ENCODE data around the gene KCNQ5.
"Not testable (repeated sequence)": the region's sequence is repeated elsewhere in the genome, so short reads cannot be mapped to it uniquely, and the experiment has no call there.

KCNQ5 gene

DNA sequence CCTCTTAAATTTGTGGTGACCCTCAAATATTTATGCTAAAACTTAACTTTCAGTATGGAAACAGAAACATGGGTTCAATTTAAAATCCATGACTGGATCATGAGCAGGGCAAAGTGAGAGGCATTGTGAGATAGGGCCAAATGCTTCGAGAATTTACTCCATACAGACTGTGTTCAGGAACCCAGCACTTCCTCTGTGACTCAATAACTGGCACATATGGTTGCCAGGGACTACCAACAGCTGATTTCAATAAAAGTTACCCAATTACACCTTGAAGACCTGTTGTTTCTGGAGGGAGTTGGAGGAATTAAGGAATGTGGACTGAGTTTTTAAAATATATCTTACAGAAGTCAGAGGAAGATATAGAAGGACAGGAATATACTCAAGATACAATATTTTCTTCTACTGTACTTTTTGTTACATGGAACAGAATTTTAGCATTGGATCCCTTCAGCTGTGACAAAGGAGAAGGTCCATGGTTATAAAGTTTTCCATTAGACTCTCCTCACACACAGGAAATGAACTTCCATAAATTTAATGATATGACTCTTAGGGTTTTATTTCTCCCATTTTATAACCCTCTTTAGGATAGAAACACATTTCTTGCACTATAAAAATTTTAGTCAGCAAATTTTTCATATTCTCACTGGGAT lies 344.9 kb downstream of the KCNQ5 start:
- peak; percentile 24 for DNase-seq

DNA sequence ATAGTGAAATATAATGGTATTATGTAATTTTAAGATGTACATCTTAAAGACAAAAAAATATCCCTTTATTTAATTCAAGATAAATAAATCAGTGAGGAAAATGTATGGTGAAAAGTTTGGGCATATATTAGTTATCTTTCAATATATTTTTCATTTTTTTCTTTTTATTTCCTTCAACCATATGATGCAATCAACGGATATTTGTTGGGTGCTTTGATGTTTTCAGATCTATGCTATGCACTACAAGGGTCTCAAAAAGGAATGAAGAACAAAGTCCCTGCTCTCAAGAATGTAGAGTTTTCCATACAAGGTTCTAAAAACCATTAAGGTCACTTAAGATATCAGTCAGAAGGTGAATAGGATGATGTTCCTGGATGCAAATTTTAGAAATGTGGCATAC lies 345.5 kb downstream of the KCNQ5 start:
- DNase-seq: no peak

DNA sequence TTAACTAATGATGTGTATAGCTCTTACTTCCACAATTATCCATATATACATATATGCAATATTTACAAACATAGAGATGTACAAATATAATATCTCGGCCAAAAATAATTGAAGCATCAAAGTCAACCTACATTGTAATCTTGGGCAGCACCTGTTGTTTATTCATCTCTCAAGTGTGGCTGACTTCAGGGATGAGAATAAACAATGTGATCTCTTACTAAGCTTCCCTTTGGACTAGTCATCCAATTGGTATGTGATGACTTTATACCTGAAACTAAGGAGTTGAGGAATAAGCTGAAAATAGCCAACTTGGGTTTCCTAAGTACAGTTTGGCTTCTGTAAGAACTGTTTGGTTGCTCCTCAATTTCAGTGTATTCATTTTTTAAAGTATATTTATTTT lies 346.8 kb downstream of the KCNQ5 start:
- DNase-seq: peak; percentile 81

DNA sequence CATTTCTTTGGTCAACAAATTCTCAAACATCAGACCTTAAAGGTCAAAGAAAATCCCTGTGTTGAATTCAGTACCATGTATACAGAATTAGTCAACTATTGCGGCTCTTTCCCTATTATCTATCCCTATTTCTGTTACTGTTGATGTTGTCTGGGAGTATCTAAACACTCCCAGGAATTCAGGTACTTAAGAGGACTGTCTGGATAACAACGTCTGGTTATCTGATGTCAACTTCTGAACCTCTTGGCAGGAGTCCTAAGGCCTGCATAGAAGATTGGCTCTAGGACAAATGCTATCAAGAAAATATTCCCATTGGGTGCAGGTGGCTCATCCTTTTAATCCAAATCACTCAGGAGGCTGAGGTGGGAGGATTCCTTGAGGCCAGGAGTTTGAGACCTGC lies 347.8 kb downstream of the KCNQ5 start:
- DNase-seq: peak; percentile 61

DNA sequence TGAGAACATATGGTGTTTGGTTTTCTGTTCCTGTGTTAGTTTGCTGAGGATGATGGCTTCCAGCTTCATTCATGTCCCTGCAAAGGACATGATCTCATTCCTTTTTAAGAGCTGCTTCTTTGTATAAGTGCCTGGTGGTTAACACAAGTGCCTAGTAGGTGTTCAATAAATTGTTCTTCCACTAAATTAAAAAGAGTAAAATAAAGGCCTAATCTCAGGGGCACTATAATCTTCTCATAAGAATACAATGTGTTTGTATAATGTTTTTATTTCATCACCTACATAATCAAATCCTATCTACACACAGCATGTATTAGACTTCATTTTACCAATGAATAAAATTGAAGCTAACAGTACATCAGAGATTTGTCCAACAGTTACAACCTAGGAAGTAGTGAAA lies 350.7 kb downstream of the KCNQ5 start:
- DNase-seq: no peak

DNA sequence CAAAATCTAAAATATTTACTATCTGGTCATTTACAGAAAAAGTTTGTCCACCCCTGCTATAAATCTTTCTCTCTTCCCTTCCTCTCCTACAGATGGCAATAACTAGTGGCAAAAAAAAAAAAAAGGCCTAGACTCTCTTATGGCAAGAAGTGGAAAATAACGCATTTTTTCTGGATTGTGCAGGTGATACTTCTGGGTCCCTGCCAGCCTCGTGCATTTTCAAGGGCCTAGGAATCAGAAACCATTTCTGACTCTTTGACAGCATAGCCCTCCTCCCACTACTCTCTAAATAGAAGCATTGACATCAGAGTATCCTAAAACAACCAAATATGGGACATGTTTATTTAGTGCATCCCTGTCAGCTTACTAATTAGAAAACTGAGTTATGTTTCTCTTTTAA lies 352.4 kb downstream of the KCNQ5 start:
- no peak for DNase-seq

DNA sequence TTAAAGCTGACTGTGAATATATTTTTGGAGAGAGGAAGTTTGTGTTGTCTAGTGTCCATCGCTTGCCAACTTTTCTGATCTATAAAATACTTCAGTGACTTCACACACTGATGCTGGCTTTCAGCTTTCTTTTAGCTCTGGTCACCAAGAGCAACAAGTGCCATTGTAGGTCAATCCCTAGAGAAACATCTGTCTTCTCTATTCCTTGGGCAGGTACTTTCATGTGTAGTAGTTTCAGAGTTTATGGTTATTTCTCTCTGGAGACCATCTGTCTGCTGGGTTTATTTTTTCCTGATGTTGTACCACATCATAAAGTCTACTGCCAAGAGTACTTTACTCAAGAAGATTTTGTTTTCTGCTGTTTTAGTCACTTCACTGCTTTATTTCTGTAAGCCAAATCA lies 353.5 kb downstream of the KCNQ5 start:
- no peak for DNase-seq

DNA sequence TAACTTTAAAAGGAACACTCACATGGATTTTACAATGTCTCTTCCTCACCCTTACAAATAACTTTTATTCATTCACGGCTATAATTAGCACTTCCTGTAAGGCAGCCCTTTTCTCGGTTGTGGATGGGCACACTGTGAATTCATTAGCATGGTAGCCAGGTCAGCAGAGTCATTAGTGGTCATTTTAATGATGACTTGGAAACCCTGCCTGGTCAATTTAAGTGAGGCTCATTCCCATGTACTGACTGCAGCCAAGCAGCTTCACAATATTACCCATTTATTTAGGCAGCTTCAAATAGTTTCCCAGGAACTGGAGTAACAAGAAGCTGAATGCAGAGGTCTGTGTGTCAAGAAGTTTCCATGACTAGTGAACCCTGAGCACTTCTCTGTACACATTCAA lies 354.6 kb downstream of the KCNQ5 start:
- no peak for DNase-seq

DNA sequence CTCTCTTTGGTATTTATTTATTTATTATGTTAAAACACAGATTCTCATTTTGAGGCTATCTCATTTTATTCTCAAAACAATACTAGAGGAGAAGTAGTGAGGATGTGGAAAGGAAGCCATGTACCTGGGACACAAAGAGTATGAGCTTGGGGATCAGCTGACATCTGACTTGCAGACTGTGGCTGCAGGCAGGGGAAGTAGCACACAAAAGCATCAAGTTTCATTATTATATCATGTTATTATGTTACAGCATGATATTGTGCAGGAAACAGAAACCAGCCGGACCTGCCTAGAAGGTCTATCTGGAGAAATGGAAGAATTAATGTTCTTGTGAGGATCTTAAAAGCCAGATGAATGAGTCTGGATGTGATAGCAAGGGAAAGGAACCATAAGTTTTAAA lies 355.2 kb downstream of the KCNQ5 start:
- DNase-seq: no peak

DNA sequence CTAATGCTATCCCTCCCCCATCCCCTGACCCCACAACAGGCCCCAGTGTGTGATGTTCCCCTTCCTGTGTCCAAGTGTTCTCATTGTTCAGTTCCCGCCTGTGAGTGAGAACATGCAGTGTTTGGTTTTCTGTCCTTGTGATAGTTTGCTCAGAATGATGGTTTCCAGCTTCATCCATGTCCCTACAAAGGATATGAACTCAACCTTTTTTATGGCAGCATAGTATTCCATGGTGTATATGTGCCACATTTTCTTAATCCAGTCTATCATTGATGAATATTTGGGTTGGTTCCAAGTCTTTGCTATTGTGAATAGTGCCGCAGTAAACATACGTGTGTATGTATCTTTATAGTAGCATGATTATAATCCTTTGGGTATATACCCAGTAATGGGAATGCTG lies 356.9 kb downstream of the KCNQ5 start:
- DNase-seq: not testable (repeated sequence)

DNA sequence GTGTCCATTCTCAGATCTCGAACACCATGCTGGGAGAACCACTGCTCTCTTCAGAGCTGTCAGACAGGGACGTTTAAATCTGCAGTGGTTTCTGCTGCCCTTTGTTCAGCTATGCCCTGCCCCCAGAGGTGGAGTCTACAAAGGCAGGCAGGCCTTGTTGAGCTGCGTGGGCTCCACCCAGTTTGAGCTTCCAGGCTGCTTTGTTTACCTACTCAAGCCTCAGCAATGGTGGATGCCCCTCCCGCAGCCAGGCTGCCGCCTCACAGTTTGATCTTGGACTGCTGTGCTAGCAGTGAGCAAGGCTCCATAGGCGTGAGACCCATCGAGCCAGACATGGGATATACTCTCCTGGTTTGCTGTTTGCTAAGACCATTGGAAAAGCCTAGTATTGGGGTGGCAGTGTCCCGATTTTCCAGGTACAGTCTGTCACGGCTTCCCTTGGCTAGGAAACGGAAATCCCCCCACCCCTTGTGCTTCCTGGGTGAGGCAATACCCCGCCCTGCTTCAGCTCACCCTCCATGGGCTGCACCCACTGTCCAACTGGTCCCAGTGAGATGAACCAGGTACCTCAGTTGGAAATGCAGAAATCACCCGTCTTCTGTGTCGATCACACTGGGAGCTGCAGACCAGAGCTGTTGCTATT lies 362.4 kb downstream of the KCNQ5 start:
- not testable (repeated sequence) for DNase-seq

DNA sequence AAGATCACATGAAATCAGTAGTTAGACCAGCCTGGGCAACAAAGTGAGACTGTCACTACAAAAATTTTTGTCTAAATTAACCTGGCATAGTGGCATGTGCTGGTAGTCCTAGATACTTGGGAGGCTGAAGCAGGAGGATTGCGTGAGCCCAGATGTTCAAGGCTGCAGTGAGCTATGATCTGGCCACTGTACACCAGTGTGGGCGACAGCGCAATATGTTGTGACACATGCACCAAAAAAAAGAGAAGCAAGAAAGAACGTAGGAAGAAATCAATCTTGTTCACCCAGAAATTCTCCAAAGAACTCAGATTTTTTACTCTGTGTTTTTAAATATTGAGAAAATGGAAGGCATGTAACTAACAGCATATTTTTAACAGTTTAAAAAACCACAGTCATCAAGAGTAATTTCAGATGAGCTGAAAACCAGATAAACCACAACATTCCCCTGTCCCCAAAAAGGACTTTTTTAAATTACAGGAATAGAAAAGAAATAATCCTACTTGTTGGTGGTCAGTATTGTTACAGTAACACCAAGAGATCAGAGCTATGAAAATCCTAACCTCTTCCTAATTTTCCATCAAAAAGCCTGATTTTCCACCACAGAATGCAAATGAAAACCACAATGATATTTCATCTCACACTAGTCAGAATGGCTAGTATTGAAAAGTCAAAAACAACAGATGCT lies 363.3 kb downstream of the KCNQ5 start:
- DNase-seq: no peak

DNA sequence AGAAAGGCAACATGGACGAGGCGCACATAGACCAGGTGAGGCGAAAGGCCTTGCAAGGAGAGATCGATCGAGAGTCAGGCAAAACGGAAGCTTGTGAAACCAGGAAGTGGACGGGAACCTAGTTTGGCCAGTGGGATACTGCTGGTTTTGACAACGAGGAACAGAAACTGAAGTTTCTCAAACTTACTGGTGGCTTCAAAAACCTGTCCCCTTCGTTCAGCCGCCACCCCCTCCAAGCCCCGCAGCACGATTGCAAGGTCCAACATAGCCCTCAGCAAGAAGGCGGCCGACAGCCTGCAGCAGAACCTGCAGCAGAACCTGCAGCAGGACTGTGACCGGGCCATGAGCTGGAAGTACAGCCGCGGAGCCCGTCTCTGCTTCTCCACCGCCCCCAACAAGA lies 365.4 kb downstream of the KCNQ5 start:
- DNase-seq: no peak

DNA sequence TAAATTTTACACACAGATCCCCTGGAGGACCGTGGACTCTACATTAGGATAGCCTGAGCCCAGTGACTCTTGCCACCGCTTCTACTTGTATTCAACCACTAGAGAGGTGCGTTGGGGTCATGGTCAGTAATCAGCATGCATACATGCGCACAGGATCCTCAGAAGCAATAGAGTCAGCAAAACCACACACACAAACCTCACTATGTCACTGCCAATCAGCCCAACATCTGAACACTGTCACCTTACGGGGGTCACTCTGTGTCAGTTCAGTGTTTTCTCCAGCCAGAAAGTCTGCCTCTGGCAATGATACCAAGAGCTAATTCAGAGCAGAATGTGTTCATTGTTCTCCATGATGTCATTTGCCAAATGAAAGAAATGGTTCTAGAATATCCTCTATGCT lies 378.1 kb downstream of the KCNQ5 start:
- no peak for DNase-seq

DNA sequence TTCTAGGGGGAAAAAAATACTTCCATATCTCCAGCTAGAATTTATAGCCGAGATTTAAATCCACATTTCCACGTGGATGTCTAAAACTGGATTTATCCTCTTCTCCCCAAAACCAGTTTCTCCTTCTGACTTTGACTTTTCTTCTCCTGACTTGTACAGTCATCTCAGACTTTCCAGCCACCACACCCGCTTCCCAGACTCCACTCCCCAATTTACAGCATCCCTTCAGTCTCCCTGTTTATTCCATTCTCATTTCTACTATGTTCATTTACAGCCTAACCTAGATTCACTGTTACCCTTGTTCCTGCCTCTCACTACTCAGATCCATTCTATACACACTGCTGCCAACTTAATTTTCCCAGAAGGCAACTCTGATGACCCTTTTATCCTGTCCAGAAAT lies 378.6 kb downstream of the KCNQ5 start:
- no peak for DNase-seq

DNA sequence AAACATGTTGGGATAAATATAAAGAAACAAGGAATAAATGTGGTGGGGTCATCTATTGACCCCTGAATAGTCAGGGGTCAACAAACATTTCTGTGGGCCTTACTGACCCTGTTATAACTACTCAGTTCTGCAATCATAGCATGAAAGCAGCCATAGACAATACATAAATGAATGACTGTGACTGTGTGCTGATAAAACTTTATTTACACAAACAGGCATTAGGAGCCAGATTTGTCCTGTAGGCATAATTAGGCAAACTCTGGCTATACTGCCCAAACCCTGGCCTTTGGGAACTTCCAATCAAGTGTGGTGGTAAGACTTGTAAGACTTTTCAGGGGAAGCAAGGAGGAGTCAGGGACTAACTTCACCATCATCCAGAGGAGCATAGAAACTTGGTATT lies 380.7 kb downstream of the KCNQ5 start:
- no peak for DNase-seq

DNA sequence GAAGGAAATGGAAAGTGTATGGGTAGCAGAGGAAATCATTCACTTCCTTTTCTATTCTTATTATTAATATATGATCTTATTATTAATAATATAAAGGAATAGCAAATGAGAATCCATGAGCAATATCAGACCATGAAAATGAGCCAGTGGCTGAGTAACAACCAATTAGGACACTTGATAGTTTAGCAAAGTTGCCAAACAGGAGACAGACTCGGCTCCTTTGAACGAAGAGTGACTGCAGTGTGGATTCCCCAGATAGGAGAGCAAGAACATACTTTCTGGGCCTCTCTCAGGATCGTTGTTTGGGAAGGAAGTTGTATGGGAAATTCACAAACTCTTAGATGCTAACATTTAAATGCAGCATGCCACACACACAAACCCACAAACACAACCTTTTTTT lies 381.4 kb downstream of the KCNQ5 start:
- no peak for DNase-seq

DNA sequence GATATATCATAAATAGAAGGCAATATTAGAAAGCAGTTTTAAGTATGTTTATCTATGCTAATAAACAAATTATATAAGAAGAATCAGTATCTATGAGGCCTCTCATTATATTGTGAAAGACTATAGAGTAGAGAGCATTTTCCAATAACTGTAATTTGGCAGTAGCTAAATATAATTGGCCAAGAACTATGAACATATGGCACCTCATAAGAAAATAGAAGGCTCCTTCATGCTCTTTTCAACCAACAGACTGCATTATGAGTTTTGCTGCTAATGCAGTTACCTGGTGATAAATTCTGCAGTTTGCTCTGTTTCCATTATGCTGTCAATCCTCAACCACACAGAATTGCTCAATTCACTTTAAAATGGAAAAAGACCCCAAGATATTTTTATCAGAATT lies 382.4 kb downstream of the KCNQ5 start:
- DNase-seq: no peak

DNA sequence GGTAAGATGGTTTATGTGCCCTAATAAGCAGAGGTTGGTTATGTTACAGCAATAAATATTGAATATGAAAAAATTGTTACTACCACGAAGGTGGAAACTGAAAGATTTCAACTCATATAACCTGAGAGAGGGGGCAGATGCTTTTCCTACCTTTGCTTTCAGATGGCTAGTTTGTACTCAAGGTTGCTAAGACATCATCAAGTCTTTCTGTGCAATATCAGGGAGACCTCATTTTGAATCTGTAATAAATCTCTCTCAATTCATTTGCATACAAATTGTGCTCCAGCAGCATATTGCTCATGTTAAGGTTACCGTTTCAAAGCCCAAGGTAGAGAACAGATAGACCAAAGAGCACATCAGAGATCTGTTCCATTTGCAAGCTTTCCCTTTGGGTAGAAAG lies 383.0 kb downstream of the KCNQ5 start:
- DNase-seq: no peak

DNA sequence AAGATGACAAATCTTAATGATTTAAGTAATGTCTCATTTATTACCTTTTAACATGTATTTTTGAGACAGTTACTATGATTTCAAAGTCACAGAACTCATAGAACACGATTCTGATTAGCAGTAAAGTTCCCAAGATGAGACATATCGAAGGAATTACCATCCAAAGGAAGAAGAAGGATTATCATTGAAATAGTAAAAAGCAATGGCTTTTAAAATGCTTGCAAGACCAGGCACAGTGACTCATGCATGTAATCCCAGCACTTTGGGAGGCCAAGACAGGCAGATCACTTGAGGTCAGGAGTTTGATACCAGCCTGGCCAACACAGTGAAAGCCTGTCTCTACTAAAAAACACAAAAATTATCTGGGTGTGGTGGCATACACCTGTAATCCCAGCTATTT lies 384.3 kb downstream of the KCNQ5 start:
- DNase-seq: no peak

DNA sequence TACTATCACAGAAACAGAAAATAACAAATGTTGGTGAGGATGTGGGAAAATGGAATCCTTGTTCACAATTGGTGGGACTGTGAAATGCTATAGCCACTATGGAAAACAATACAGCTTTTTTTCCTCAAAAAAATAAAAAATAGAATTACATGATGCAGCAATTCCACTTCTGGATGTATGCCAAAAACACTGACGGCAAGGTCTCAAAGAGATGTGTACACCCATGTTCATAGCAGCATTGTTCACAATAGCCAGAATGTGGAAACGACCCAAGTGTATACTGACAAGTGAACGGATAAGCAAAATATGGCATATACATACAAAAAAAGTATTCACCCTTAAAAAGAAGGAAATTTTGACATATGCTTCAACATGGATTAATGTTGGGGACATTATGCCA lies 390.1 kb downstream of the KCNQ5 start:
- DNase-seq: no peak

DNA sequence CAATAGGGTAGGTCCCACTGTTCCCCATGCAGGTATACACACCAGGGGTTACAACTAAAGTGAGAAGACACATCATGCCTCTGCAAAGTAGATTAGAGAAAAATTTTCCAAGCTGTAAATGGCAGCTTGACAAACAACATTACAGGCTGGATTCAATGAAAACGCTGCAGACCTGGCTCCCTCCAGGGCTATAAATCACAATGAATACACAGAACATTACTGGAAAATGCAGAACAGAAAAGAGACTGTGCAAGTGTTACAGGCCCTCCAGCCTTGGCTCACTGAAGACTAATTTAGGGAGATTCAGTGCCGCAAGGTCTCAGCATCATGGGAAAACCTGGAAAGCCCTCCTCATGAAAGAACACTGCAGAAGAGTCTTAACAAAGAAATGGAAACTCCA lies 395.6 kb downstream of the KCNQ5 start:
- no peak for DNase-seq

DNA sequence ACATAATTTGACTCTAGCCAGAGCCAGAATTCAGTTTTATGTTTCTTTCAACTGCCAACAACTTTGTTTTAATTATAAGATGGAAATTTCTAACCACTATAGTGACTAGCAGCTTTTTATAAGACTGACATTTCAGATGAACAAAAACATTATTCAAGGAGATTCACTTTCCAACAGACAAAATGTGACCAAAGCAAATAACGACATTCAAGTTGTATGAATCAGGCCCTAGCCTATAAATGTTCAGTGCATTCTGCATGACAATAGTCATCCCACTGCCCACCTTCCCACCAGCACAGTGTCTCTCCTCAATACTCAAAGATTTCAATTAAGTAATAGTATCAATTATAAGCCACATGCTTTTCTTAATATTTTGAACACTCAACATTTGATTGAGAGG lies 402.7 kb downstream of the KCNQ5 start:
- DNase-seq: no peak

DNA sequence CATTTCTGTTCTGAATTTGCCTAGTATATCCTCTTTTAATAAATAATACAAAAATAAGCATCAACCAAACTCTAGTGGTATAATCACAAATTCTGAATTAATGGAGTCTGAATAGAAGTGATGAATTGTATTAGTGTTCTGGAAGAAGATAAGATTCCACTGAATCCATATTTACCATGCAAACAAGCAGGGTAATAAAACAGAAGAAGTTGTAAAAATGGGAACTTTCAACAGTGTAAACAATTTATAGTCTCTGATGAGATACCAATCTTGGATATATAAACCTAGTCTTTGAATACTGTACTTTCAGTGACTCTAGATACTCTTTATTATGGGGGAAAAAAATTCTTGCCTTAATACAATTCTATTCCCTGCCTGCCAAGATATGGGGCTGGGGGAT lies 405.8 kb downstream of the KCNQ5 start:
- DNase-seq: no peak

All from NCI-H226 (cell line).